Effector memory CD8-positive, alpha-beta T cell (primary cell): Measurements from ENCODE around the gene KCNMB2.
"Not testable (repeated sequence)": the region's sequence is repeated elsewhere in the genome, so short reads cannot be mapped to it uniquely, and the experiment has no call there.

Source experiments
- ATAC-seq: fragments of 150-1000 bp; cut with Tn5 transposase; replicated peaks from 2 replicates; pipeline ENCODE4 v1.10.0; 2021; ENCODE audit warnings: mild to moderate bottlenecking, moderate library complexity
- DNase-seq, 3 experiments: peaks; one replicate each; pipeline ENCODE4 v3.0.0; 2021
- H3K27ac Mint-ChIP-seq, 2 donors: one replicate each; pipeline ENCODE4 v1.8.0; 2022; ENCODE audit warnings: mild to moderate bottlenecking in 2 of 2, mixed read lengths in 2 of 2, moderate library complexity in 2 of 2
- H3K27me3 Mint-ChIP-seq, 2 donors: one replicate each; pipeline ENCODE4 v1.8.0; 2022; ENCODE audit warnings: mixed read lengths in 2 of 2
- H3K36me3 Mint-ChIP-seq: one replicate; pipeline ENCODE4 v1.8.0; 2022; ENCODE audit warnings: mild to moderate bottlenecking, moderate library complexity, mixed read lengths; ENCODE audit not compliant: insufficient read depth
- H3K4me1 Mint-ChIP-seq, 2 donors: one replicate each; pipeline ENCODE4 v1.8.0; 2022; ENCODE audit warnings: low read depth in 2 of 2, mixed read lengths in 2 of 2
- H3K4me3 Mint-ChIP-seq, 2 donors: one replicate each; pipeline ENCODE4 v1.8.0; 2022; ENCODE audit warnings: mild to moderate bottlenecking in 2 of 2, mixed read lengths in 2 of 2, moderate library complexity in 2 of 2
- H3K9me3 Mint-ChIP-seq, 2 donors: one replicate each; pipeline ENCODE4 v1.8.0; 2022; ENCODE audit warnings: mixed read lengths in 2 of 2

KCNMB2 gene

DNA sequence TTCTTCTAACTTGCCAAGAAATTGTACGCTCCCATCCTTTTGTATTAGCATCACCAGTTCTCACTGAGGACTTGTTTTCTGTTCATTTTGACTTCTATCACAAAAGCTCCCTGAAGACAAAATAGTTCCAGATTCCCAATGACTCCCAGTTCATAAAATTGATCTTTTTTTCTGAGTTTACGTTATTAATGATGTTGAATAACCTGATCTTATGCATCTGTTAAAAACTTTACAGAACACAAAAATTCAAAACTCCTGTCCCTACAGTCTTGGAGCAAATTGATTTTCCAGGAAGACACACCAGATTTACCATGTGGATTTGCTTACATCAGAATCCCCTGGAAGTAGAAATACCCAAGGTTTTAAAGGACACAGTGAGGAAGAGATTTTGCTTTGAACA is 8.3 kb upstream of the KCNMB2 start:
- Mint-ChIP-seq H3K27me3 (peaks cover 0 to 7% of the 10 kb centered on the region in 2 donors), H3K36me3 (no peaks in the 10 kb centered on the region), H3K4me1 (no peaks in the 10 kb centered on the region), H3K27ac (no peak overlapping the region), H3K9me3 (peaks cover 0 to 3% of the 10 kb centered on the region in 2 donors), H3K4me3 (no peak overlapping the region)
- DNase-seq: no peak
- no peak for ATAC-seq

DNA sequence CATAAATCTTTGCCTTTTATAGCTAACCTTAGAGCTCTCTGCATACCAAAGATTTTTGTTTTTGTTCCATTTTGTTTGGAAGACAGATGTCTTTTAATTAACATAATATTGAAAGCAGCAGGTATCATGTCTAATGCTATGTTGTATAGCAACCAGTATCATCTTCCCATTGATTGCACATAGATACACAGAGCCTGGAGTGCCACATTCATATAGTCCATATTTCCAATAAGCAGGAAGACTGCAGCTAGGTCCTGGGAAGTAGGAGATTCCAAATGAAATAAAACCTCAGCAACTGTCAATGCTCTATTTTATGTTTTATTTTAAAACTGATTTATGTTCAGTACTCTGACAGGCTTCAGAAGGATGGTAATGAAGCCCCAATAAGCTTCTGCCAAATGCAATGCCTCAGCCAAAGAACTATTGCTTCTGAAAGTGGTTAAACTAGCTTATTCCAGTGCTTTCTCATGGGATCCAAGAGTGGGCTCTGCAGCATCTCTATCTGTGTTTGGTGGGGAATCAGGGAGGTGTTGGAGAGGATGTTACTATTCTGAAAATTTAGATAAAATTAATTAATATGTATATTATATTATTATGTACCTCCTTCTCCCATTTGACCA is 6.5 kb upstream of the KCNMB2 start:
- Mint-ChIP-seq H3K27me3 (peaks cover 0 to 7% of the 10 kb centered on the region in 2 donors), H3K4me1 (no peaks in the 10 kb centered on the region), H3K27ac (no peak overlapping the region), H3K4me3 (no peak overlapping the region), H3K9me3 (peaks cover 0 to 3% of the 10 kb centered on the region in 2 donors), H3K36me3 (no peaks in the 10 kb centered on the region)
- DNase-seq: no peak
- ATAC-seq: no peak

DNA sequence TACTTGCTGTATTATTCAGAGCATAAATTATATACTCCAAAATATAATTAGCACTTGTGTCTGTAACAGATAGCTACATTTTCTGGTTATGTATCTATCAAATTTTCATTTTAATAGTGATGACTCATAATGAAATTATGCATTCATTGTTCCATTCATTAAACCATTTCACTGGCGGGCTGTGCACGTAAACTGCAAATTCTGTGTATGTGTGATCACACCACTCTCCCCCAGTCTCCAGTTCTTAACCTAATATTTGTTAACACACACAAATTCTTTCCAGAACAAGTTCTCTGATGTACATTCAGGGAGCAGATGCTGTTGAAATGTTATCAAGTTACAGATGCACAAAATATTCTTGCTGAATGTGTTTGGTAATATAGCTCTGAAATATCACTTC is 3.8 kb upstream of the KCNMB2 start:
- Mint-ChIP-seq H3K4me3 (no peak overlapping the region), H3K4me1 (peaks cover 0 to 3% of the 10 kb centered on the region in 2 donors), H3K9me3 (peaks cover 0 to 3% of the 10 kb centered on the region in 2 donors), H3K36me3 (no peaks in the 10 kb centered on the region), H3K27me3 (peaks cover 13 to 21% of the 10 kb centered on the region in 2 donors), H3K27ac (no peak overlapping the region)
- ATAC-seq (no peak), DNase-seq (no peak)

DNA sequence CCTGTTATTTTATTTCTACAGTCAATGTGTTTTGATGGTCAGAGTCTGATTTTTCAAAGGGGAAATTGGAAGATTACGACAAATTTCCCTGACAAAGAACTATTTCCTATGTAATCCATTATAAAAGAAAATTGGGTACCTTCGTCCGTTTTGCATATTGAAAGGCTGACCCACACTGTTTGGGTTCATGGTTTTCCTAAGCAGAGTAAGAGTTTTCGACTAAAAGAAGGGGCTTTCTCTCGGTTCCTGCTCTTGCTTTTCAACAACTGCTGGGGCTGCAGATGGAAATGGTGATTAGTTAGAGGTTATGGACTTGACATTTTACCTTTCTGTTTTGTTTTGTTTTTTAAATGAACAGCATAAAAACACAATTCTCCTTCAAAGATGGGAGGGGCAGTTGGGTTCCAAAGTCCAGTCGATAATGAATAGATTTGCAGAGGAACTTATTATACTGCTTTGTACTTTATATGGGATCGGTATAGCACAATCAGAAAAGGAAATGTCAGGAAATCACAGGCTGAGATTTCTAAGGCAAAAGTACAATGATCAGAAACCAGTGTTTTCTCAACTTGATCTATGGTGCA is 978 bp downstream of the KCNMB2 start:
- no peaks in the 10 kb centered on the region for H3K9me3 Mint-ChIP-seq
- DNase-seq (no peak), ATAC-seq (no peak)
- peaks cover 30 to 31% of the 10 kb centered on the region in 2 donors for H3K27me3 Mint-ChIP-seq
- no peak overlapping the region for H3K4me3 Mint-ChIP-seq
- H3K36me3 Mint-ChIP-seq: no peaks in the 10 kb centered on the region
- H3K4me1 Mint-ChIP-seq: peaks cover 0 to 3% of the 10 kb centered on the region in 2 donors
- H3K27ac Mint-ChIP-seq: no peak overlapping the region

DNA sequence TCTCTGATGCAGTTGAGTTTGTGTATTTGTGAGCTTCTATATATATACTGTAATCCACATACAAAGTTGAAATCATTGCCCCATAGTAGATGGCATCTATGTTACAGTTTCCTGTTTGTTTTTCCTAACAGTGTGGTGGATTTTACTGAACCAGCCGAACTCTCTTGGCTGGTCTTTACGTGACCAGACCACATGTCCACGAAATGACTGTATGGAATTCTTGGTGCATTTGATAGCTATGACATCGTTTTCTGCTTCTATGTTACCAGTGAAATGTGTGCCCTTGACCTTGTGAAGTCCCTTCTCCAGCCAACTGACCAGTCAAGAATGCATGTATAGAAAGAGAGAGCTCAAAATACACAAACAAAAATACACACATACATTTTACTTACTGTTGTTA is 1.8 kb downstream of the KCNMB2 start:
- no peak for DNase-seq
- H3K27me3 Mint-ChIP-seq: peaks cover 30 to 31% of the 10 kb centered on the region in 2 donors
- H3K9me3 Mint-ChIP-seq: no peaks in the 10 kb centered on the region
- ATAC-seq: no peak
- H3K4me3 Mint-ChIP-seq: no peak overlapping the region
- H3K4me1 Mint-ChIP-seq: peaks cover 0 to 3% of the 10 kb centered on the region in 2 donors
- H3K27ac Mint-ChIP-seq: no peak overlapping the region
- H3K36me3 Mint-ChIP-seq: no peaks in the 10 kb centered on the region

DNA sequence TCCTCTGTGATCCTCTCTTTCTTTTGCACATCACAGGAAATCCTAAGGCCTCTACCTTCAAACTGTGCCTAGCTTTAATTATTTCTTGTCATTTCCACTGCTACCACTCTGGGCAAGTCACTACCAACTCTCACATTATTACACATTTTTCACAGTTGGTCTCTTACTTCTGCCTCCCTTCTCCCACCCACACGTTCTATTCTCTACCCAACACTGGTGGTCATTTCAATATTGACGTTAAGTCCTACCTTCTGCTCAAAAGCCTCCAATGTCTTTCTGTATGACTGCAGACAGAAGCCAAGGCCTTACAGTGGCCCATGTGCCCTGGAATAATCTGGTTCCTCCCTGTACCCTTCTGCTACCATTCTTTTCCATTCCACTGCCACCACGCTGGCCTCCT is 3.9 kb downstream of the KCNMB2 start:
- Mint-ChIP-seq H3K4me1 (peaks cover 0 to 3% of the 10 kb centered on the region in 2 donors), H3K9me3 (no peaks in the 10 kb centered on the region), H3K27me3 (peaks cover 30 to 31% of the 10 kb centered on the region in 2 donors), H3K27ac (no peak overlapping the region), H3K4me3 (no peak overlapping the region), H3K36me3 (no peaks in the 10 kb centered on the region)
- no peak for DNase-seq
- no peak for ATAC-seq

DNA sequence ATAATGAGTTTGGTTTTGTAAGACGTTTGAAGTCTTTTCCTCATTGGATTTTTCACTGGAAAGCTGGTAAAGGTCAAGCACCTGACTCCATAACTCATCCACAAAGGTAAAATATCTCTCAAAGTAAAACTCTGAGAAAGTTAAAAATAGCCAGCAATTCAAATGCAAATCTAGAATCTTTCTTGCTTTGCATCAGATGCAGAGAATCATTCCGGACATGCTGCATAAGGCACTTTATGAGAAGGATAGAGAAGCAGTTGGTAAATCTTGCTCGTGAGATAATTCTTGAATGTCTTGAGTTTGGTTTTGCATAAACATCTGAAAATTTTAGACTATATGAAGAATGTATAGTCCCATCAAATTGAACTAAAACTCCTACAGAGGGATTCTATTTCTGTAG is 9.1 kb downstream of the KCNMB2 start:
- Mint-ChIP-seq H3K4me1 (no peaks in the 10 kb centered on the region), H3K4me3 (no peak overlapping the region), H3K27ac (no peak overlapping the region), H3K36me3 (no peaks in the 10 kb centered on the region), H3K27me3 (peaks cover 5% of the 10 kb centered on the region in 2 donors), H3K9me3 (no peaks in the 10 kb centered on the region)
- ATAC-seq: no peak
- no peak for DNase-seq

DNA sequence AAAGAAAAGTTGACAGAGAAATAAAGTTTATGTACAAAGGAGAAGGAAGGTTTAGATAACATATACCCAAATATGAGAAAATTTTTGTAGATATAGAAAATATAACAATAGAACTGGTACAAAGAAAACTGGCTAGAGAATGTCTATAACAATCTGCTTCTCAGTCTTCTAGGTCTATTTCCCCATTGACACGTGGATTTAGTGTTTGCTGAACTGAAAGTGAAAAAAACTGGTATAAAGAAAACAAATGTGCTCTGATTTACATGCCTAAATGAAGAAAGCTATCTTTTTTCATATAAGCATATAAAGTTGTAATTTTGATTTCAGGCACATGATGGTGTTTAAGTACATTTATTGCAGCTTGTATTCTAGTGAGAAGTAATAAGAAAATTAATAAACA is 9.8 kb downstream of the KCNMB2 start:
- H3K36me3 Mint-ChIP-seq: no peaks in the 10 kb centered on the region
- no peak for DNase-seq
- ATAC-seq: no peak
- H3K9me3 Mint-ChIP-seq: no peaks in the 10 kb centered on the region
- no peaks in the 10 kb centered on the region for H3K4me1 Mint-ChIP-seq
- H3K27ac Mint-ChIP-seq: no peak overlapping the region
- no peak overlapping the region for H3K4me3 Mint-ChIP-seq
- no peaks in the 10 kb centered on the region for H3K27me3 Mint-ChIP-seq

DNA sequence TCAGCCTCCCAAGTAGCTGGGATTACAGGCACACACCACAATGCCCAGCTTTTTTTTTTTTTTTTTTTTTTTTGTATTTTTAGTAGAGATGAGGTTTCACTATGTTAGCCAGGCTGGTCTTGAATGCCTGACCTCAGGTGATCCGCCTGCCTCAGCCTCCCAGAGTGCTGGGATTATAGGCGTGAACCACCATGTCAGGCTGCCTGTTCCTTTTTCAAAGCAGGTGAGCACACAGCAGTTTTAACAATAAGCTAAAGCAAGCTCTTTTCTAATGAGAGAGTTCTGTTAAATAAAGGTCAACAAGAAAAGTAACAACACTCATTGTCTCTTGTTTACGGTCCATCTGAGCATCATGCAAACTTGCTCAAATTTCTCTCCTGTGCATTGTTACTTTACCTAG is 13.2 kb downstream of the KCNMB2 start:
- H3K4me1 Mint-ChIP-seq, DNase-seq, ATAC-seq, H3K27ac Mint-ChIP-seq, H3K4me3 Mint-ChIP-seq, H3K36me3 Mint-ChIP-seq, H3K9me3 Mint-ChIP-seq, H3K27me3 Mint-ChIP-seq: not testable (repeated sequence)

DNA sequence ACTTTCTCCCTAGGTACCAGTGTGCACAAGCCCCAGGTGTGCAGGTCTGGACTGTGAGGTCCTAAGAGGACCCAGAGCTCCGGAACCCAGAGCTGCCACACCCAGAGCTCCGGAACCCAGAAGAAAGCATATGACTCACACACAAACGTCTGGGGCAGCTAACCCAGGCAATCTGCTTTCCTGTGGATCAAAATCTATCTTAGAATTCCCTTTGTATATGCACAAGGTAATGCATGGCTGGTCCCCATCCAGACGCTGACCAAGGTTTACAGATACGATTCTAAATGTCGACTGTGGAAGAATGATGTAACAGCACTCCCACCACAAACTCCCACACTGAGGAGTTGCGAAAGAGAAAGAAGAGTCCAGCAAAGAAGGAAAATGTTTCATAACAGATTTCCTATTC is 15.7 kb downstream of the KCNMB2 start:
- Mint-ChIP-seq H3K4me1 (no peaks in the 10 kb centered on the region), H3K27ac (no peak overlapping the region), H3K9me3 (no peaks in the 10 kb centered on the region), H3K27me3 (no peaks in the 10 kb centered on the region), H3K36me3 (no peaks in the 10 kb centered on the region), H3K4me3 (no peak overlapping the region)
- no peak for ATAC-seq
- DNase-seq: no peak

DNA sequence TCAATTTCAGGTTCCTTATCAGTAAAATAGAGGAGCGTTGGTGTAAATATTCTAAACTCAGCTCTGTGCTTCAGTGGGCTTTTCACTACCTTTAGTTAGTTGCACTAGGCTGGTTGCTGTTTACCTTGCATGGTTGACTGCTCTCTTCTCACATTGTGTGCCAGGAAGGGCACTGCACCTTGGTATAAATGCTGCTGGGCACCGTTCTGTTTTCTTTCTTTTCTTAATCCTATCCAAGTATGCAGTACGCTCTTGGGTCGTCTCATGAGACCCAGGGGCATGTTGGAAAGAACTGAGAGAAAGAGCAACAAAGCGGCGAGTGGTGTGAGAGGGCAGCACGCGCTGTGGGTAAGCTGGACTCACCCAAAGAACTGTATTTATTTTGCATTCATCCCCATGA is 22.4 kb downstream of the KCNMB2 start:
- Mint-ChIP-seq H3K27ac (no peak overlapping the region), H3K36me3 (no peaks in the 10 kb centered on the region)
- DNase-seq: no peak

DNA sequence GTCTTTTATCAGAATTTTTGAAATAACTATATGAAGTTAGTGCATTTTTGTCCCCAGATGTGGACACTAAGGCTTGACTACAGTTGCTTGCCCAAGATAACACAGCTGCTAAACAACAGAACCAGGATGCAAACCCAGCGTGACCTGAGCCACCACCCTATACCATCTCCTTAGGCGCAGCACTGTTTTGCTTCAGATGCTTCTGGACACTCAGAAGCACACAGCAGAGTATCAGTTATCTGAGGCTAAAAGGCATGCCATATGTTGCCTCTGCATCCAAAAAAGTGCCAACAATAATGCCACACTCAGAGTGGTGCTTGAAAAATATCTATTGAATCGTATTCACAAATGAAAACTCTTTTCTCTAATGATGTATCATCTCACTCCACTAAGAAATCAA is 24.5 kb downstream of the KCNMB2 start:
- H3K4me1 Mint-ChIP-seq: no peaks in the 10 kb centered on the region
- H3K36me3 Mint-ChIP-seq: no peaks in the 10 kb centered on the region
- no peak overlapping the region for H3K4me3 Mint-ChIP-seq
- H3K27ac Mint-ChIP-seq: no peak overlapping the region
- peaks cover 0 to 2% of the 10 kb centered on the region in 2 donors for H3K9me3 Mint-ChIP-seq
- no peaks in the 10 kb centered on the region for H3K27me3 Mint-ChIP-seq
- DNase-seq (no peak), ATAC-seq (no peak)

More for the DNA sequence above, 22.4 kb downstream of the KCNMB2 start:
- Mint-ChIP-seq H3K4me1 (no peaks in the 10 kb centered on the region), H3K4me3 (no peak overlapping the region), H3K9me3 (peaks cover 0 to 2% of the 10 kb centered on the region in 2 donors), H3K27me3 (no peaks in the 10 kb centered on the region)
- ATAC-seq: no peak

DNA sequence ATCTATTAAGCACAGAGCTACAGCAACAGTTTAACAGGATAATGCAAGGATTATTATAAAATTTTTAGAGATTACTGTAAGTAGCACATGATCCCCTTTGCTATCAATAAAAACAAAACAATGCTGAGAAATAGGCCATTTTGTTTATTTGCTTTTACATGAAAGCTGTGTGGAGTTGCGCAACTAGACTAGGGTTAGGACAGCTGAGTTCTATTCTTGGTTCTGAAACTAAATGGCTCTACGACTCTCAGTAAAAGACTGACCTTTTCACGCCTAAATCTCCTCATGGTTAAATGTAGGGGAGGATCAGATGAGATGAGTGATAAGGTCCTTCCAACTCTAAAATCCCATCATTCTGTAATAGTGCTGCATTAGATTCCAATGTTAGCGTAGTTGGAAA is 25.0 kb downstream of the KCNMB2 start:
- Mint-ChIP-seq H3K27ac (no peak overlapping the region), H3K27me3 (no peaks in the 10 kb centered on the region), H3K36me3 (no peaks in the 10 kb centered on the region), H3K4me3 (no peak overlapping the region), H3K9me3 (peaks cover 0 to 2% of the 10 kb centered on the region in 2 donors), H3K4me1 (no peaks in the 10 kb centered on the region)
- DNase-seq (no peak), ATAC-seq (no peak)

DNA sequence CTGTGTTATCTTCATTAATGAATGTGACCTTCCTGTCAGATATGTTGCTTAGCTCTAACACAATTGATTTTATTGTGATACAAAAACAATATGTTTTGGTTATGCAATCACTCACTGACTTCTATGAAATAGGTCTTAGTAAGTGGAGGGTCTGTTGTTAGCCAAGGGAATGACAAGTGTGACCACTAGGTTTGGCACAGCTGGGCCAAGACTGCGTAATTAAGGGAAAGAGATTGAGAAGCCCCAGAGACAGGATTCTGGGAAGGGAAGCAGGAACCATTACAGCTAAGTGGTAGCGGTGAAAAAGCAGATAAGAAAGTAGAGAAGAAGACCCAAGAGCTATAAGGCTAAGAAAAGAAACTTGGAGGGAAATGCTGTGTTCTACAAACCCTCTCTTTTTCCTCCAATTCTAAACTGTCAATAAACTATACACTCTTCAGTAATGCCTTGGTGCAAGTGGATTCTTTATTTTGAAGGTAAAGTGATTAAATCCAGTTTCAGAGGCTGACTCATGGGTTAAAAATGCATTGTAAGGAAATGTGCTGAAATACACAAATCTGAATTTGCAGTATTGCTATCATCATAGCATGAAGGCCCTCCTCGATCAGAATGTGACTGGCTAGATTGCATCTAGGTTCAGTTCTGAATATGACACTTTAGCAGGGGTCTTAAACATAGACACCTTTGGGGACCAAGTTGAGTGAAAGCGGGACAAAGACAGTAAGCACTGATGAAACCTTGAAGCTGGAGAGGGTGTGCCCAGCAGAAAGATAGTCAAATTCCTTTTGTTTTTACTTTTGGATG is 26.1 kb downstream of the KCNMB2 start:
- Mint-ChIP-seq H3K9me3 (peaks cover 0 to 3% of the 10 kb centered on the region in 2 donors), H3K27me3 (no peaks in the 10 kb centered on the region), H3K36me3 (no peaks in the 10 kb centered on the region), H3K4me3 (no peak overlapping the region), H3K27ac (no peak overlapping the region), H3K4me1 (no peaks in the 10 kb centered on the region)
- ATAC-seq (no peak), DNase-seq (no peak)
